ENCODE measurements around the gene CDCA3.
"Not testable (repeated sequence)": the region's sequence is repeated elsewhere in the genome, so short reads cannot be mapped to it uniquely, and the experiment has no call there.

Gene CDCA3

GRCh38 chr12:6883252-6883651 is 32.2 kb upstream of the CDCA3 start:
- no peak overlapping the region for H3K4me3 ChIP-seq (ENCODE audit: low read length)
- no peak for TF ChIP-seq CTCF (conservative IDR thresholded peaks at IDR 0.05; ENCODE audit: low read length)
- DNase-seq (ENCODE audit: low read depth), result no peak

- not testable (repeated sequence) for DNase-seq (ENCODE audit: low read depth); H3K4me3 ChIP-seq (ENCODE audit: low read length)
Observed at GRCh38 chr12:6879824-6880223, 28.7 kb upstream of the CDCA3 start.

- DNase-seq (ENCODE audit: low read depth), result not testable (repeated sequence)
- peak overlapping the region; percentile 83 for H3K4me3 ChIP-seq (ENCODE audit: low read length)
Observed at GRCh38 chr12:6874015-6874368, 22.9 kb upstream of the CDCA3 start.

- H3K4me3 ChIP-seq (ENCODE audit: low read length), result peak within 1 kb of the TSS; percentile 83
- peak; percentile 91 for DNase-seq (ENCODE audit: low read depth)
- no peak for TF ChIP-seq CTCF (conservative IDR thresholded peaks at IDR 0.05; ENCODE audit: low read length)
Observed at GRCh38 chr12:6873094-6874014, 22.3 kb upstream of the CDCA3 start, which contains the start of gene SPSB2. Gene SPSB2, minus strand, starts transcription at chr12:6873303. Its CDS starts 402 bp downstream, at chr12:6872901.

- peak; percentile 86 for TF ChIP-seq CTCF (conservative IDR thresholded peaks at IDR 0.05; ENCODE audit: low read length)
- H3K4me3 ChIP-seq (ENCODE audit: low read length), result peak overlapping the region; percentile 83
- DNase-seq (ENCODE audit: low read depth), result peak; percentile 59
Observed at GRCh38 chr12:6872073-6873048, 21.3 kb upstream of the CDCA3 start.

- DNase-seq (ENCODE audit: low read depth), result peak; percentile 24
- no peak for TF ChIP-seq CTCF (conservative IDR thresholded peaks at IDR 0.05; ENCODE audit: low read length)
- peak overlapping the region; percentile 83 for H3K4me3 ChIP-seq (ENCODE audit: low read length)
Observed at GRCh38 chr12:6871052-6871957, 20.2 kb upstream of the CDCA3 start.

- not testable (repeated sequence) for H3K4me3 ChIP-seq (ENCODE audit: low read length); DNase-seq (ENCODE audit: low read depth)
Observed at GRCh38 chr12:6870304-6870703, 19.2 kb upstream of the CDCA3 start.
